Left hindlimb (tissue), 1 donor: ENCODE results near the gene FXYD7.
"Not testable (repeated sequence)": the region's sequence is repeated elsewhere in the genome, so short reads cannot be mapped to it uniquely, and the experiment has no call there.

Source experiments
- DNase-seq: peaks from one replicate; pipeline ENCODE4 v3.0.0-alpha.2; 2018

Gene FXYD7

GRCh38 chr19:35143231-35143715 lies at the start of gene FXYD7:
Gene FXYD7, plus strand, starts transcription at chr19:35143255. Its CDS starts 79 bp downstream, at chr19:35143334.
- DNase-seq, result peak; percentile 43

- DNase-seq, result no peak
Observed at GRCh38 chr19:35093430-35093829, 49.6 kb upstream of the FXYD7 start.

GRCh38 chr19:35093941-35094647 lies 49.0 kb upstream of the FXYD7 start:
- no peak for DNase-seq

GRCh38 chr19:35094656-35095055 lies 48.4 kb upstream of the FXYD7 start:
- no peak for DNase-seq

- DNase-seq, result no peak
Observed at GRCh38 chr19:35095667-35096368, 47.2 kb upstream of the FXYD7 start.

GRCh38 chr19:35098413-35099049 lies 44.5 kb upstream of the FXYD7 start:
- no peak for DNase-seq

- DNase-seq, result no peak
Observed at GRCh38 chr19:35099155-35099896, 43.7 kb upstream of the FXYD7 start.

- DNase-seq, result no peak
Observed at GRCh38 chr19:35099897-35100275, 43.2 kb upstream of the FXYD7 start.

- DNase-seq, result no peak
Observed at GRCh38 chr19:35100588-35101533, 42.2 kb upstream of the FXYD7 start.

GRCh38 chr19:35101949-35102348 lies 41.1 kb upstream of the FXYD7 start:
- DNase-seq, result not testable (repeated sequence)

- DNase-seq, result not testable (repeated sequence)
Observed at GRCh38 chr19:35103614-35104013, 39.4 kb upstream of the FXYD7 start.

GRCh38 chr19:35104361-35104760 lies 38.7 kb upstream of the FXYD7 start:
- DNase-seq, result no peak

- no peak for DNase-seq
Observed at GRCh38 chr19:35105047-35105410, 38.0 kb upstream of the FXYD7 start.

- DNase-seq, result no peak
Observed at GRCh38 chr19:35105411-35106290, 37.4 kb upstream of the FXYD7 start.

GRCh38 chr19:35106291-35106583 lies 36.8 kb upstream of the FXYD7 start:
- no peak for DNase-seq

GRCh38 chr19:35106898-35107541 lies 36.0 kb upstream of the FXYD7 start:
- no peak for DNase-seq

- no peak for DNase-seq
Observed at GRCh38 chr19:35107545-35107944, 35.5 kb upstream of the FXYD7 start.

GRCh38 chr19:35108730-35109129 lies 34.3 kb upstream of the FXYD7 start:
- DNase-seq, result no peak

- no peak for DNase-seq
Observed at GRCh38 chr19:35109395-35110112, 33.5 kb upstream of the FXYD7 start.

GRCh38 chr19:35110974-35111373 lies 32.1 kb upstream of the FXYD7 start:
- DNase-seq, result no peak
